Spinal cord (tissue), 10 donors: ENCODE measurements around the gene TRUB2. TPM values are rescaled to one million over a fixed set of nuclear protein-coding genes. Genes with fewer than 3 reads are reported as not detected.

Experiments
- DNase-seq, 6 donors: peaks; one replicate each; pipeline versions ENCODE4 v3.0.0 to v3.0.0-alpha.2; 2013 to 2015; ENCODE audit warnings: low spot score in 6 of 6, low read depth in 4 of 6
- H3K27ac ChIP-seq: one replicate; pipeline ENCODE4 v1.5.1; 2013; ENCODE audit warnings: low read depth, low read length, control low read depth
- H3K27me3 ChIP-seq: one replicate; pipeline ENCODE4 v1.6.1; 2013; ENCODE audit warnings: low read length; ENCODE audit not compliant: control insufficient read depth, insufficient read depth
- H3K36me3 ChIP-seq: one replicate; pipeline ENCODE4 v1.6.1; 2013; ENCODE audit warnings: low read length; ENCODE audit not compliant: control insufficient read depth, insufficient read depth
- H3K4me1 ChIP-seq: one replicate; pipeline ENCODE4 v1.6.1; 2013; ENCODE audit warnings: low read length; ENCODE audit not compliant: control insufficient read depth, insufficient read depth
- H3K4me3 ChIP-seq: one replicate; pipeline ENCODE4 v1.5.1; 2013; ENCODE audit warnings: low read depth, low read length, control low read depth
- H3K9me3 ChIP-seq: one replicate; pipeline ENCODE4 v1.6.1; 2013; ENCODE audit warnings: low read length; ENCODE audit not compliant: control insufficient read depth, insufficient read depth
- WGBS: methylation state at CpG from one replicate; pipeline ENCODE4 v1.1.5; 2013; ENCODE audit warnings: missing lambda C conversion rate; ENCODE audit not compliant: insufficient coverage; 5-methylcytosine and 5-hydroxymethylcytosine counted together
- polyA plus RNA-seq, 2 donors: library from polyadenylated mRNA; unstranded; fragments of 120-200 nt; gene quantifications; one replicate each; pipeline ENCODE4 v1.2.1, GENCODE V29; 2013; ENCODE audit not compliant: insufficient read length in 2 of 2
- total RNA-seq, 2 donors: library from RNA; depleted of rRNA in 1 of 2; stranded (reverse); fragments of 120-200 nt in 1 of 2; fragments of >200 nt in 1 of 2; gene quantifications; one replicate each; pipeline versions ENCODE4 v1.2.3 to v1.2.4, GENCODE V29; 2013 to 2014
- donor health status: healthy.

TRUB2 gene
- total and polyA plus RNA-seq, 4 donors = 20.5 to 46.3 (median 39.7) TPM

DNA sequence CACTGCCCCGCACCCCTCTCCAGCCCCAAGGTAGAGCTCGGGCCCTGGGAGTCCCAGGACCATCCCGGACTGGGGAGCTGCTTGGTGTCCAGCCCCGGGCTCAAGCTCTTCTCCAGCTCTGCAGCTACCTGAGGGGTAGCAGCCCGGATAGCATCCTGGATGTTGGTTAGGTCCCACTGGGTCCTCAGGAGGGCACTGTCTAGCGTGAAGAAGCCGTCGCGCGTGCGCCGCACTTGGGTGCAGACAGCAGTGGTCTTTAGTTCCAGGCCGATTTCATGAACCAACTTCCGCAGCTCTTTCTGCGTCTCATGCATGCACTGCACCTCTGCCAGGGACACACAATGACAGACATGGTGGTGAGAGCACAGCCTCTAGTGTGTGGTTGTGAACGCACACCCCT lies 12.7 kb downstream of the TRUB2 start:
- no peak overlapping the region for H3K4me3 ChIP-seq
- peaks cover 10% of the 10 kb centered on the region for H3K4me1 ChIP-seq
- DNase-seq = no peak
- no peaks in the 10 kb centered on the region for H3K27me3 ChIP-seq
- 95% methylated on average over 16 of the region's 16 CpGs for WGBS
- H3K9me3 ChIP-seq = no peaks in the 10 kb centered on the region
- no peak overlapping the region for H3K27ac ChIP-seq
- peaks cover 74% of the 10 kb centered on the region for H3K36me3 ChIP-seq

DNA sequence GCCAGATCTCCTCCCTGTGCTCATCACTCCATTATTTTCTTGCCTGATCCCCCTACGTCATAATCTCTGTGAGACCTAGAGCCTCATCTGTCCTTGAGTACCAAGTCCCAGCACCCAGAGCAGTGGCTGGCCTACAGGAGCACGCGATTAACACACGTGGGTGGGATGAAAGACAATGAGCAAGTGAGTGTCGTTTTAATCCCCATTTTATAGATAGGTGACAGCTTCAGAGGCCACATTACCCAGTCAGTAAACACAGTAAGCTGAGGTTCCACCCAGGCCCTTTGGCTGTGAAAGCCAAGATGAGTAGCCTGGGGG lies 17.3 kb downstream of the TRUB2 start:
- Histone ChIP-seq H3K4me3 (no peak overlapping the region), H3K27ac (no peak overlapping the region), H3K9me3 (no peaks in the 10 kb centered on the region), H3K4me1 (no peaks in the 10 kb centered on the region), H3K36me3 (peaks cover 40% of the 10 kb centered on the region), H3K27me3 (no peaks in the 10 kb centered on the region)
- DNase-seq = no peak
- no CpG with 5 or more reads among the region's 5 CpGs for WGBS

DNA sequence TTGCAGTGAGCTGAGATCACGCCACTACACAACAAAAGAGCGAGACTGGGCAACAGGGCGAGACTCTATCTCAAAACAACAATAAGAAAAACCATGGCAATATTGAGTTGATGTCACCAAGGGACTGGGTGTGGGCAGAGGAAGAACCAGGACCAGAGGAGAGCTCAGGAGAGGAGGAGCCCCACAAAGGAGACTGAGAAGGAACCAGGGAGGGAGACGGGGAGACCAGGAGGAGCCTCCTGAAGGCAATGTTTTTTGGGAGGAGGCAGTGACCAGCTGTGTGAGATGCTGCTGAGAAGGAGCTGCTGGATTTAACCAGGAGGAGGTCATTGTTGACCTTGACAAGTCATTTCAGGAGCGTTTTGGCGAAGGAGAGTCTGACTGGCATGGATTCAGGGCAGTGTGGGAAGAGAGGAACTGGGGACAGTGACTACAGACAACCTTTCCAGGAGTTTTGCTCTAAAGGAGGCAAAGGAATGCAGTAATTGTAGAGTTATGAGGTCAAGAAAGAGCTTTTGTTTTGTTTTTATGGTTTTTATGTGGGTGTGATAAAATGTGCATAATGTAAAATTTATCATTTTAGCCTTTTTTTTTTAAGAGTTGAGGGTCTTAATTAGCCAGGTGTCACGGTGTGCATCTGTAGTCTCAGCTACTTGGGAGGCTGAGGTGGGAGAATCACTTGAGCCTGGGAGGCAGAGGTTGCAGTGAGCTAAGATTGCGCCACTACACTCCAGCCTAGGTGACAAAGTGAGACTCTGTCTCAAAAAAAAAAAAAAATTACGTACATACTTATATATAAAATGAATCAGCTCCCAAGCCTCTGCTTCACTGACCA lies 17.9 kb downstream of the TRUB2 start:
- H3K36me3 ChIP-seq = peaks cover 34% of the 10 kb centered on the region
- H3K9me3 ChIP-seq = no peaks in the 10 kb centered on the region
- no peak for DNase-seq
- no peak overlapping the region for H3K27ac ChIP-seq
- no peaks in the 10 kb centered on the region for H3K27me3 ChIP-seq
- H3K4me3 ChIP-seq = no peak overlapping the region
- 82% methylated on average over 4 of the region's 9 CpGs for WGBS
- H3K4me1 ChIP-seq = no peaks in the 10 kb centered on the region

DNA sequence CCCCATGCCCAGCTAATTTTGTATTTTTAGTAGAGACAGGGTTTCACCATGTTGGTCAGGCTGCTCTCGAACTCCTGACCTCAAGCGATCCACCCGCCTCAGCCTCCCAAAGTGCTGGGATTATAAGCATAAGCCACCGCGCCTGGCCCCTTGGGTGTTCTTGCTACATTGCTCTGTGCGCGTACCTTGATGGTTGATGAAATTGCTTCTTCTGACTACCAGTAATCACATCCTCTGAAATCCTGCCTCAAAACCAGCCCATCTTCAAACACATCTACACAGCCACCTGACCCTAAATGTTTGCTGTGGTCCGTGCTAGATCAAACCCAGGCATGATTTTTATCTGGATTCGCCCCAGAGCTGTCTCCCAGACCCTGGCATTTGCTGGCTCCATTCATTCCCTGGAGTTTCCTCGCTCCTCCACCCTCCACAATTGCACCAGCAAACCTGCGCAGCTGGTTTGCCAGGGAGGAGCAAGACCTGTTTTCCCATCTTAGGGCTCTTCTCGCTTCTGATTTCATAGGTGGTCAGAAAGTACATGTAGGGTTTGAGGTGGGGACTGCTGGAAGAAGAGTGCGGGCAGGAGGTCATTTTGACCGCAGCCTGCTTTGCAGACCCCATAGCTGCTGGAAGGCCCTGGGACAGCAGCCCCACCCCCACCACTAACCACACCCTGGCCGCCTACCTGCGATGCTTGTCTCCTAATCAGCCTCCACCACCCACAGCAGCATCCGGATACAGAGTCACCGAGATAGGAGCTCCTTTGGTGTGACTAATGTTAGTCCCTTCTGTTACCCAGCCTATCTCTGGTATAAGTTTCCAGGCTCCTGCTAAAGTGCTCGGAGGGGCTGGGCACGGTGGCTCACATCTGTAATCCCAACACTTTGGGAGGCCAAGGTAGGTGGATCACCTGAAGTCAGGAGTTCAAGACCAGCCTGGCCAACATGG lies 23.4 kb downstream of the TRUB2 start:
- WGBS = 87% methylated on average over 10 of the region's 20 CpGs
- Histone ChIP-seq H3K9me3 (no peaks in the 10 kb centered on the region), H3K27me3 (no peaks in the 10 kb centered on the region), H3K4me1 (peaks cover 5% of the 10 kb centered on the region), H3K27ac (no peak overlapping the region), H3K36me3 (peaks cover under 1% of the 10 kb centered on the region), H3K4me3 (no peak overlapping the region)
- no peak for DNase-seq

DNA sequence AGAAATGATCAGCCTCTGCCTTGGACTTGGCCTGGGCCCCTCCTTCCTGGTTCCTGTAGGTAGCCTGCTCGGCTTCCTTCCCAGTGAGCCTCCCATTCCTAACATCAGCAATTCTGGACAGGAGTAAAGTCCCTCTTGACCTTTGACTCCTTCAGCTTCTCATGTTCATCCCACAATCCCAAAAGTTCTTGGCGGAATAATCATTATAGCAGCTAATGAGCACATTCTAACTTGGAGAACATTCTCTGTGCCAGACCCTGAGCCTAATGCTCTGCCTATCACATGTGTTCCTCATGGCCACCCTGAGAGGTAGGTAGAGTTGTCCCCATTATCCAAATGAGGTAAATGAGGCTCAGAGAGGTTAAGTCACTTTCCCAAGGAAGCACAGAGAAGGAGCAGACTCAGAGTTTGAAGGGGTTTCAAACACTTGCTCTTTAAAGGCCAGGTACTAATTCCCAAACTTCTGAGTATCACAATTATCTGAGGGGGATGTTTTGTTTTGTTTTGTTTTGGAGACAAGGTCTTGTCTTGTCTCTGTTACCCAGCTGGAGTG lies 24.9 kb downstream of the TRUB2 start:
- H3K4me1 ChIP-seq = peaks cover 5% of the 10 kb centered on the region
- peaks cover 4% of the 10 kb centered on the region for H3K36me3 ChIP-seq
- H3K4me3 ChIP-seq = no peak overlapping the region
- DNase-seq = no peak
- H3K27ac ChIP-seq = no peak overlapping the region
- no peaks in the 10 kb centered on the region for H3K9me3 ChIP-seq
- H3K27me3 ChIP-seq = no peaks in the 10 kb centered on the region
- WGBS = 93% methylated on average over 2 of the region's 2 CpGs

DNA sequence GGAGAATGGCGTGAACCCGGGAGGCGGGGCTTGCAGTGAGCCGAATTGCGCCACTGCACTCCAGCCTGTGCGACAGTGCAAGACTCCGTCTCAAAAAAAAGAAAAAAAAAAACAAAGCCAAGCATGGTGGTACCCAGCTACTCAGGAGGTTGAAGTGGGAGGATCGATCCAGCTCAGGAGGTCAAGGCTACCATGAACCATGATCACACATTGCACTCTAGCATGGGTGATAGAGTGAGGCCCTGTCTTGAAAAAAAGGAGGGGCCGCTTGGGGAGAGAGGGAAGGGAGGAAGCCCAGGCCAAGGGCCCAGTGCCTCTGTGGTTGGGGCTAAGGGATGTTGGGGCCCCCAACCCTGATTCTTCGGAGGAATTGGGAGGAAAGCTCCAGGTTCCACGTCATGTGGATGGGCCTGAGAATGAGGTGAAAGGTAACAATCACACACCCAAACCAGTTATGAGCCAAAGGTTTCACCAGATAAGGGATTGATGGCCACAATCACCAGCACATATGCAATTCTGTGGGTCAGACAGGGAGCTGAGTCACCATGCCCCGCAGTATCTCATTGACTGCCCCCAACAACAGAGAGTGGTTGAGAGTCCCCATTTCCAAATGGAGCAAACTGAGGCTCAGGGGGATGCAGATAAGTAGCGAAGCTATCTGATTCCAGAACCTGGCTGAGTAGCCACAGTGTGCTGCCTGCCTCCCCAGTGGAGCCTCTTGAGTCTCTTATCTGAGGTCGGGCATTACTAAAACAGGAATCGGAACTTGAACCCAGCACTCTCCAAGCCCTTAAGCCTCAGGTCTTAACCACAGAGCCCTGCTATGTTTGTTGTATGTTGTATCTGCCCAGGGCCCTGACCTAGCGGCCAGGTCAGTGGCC lies 25.7 kb downstream of the TRUB2 start:
- Histone ChIP-seq H3K27ac (no peak overlapping the region), H3K9me3 (no peaks in the 10 kb centered on the region), H3K27me3 (no peaks in the 10 kb centered on the region), H3K4me1 (peaks cover 5% of the 10 kb centered on the region), H3K36me3 (peaks cover 4% of the 10 kb centered on the region), H3K4me3 (no peak overlapping the region)
- over 99% methylated on average over 10 of the region's 16 CpGs for WGBS
- DNase-seq = no peak

DNA sequence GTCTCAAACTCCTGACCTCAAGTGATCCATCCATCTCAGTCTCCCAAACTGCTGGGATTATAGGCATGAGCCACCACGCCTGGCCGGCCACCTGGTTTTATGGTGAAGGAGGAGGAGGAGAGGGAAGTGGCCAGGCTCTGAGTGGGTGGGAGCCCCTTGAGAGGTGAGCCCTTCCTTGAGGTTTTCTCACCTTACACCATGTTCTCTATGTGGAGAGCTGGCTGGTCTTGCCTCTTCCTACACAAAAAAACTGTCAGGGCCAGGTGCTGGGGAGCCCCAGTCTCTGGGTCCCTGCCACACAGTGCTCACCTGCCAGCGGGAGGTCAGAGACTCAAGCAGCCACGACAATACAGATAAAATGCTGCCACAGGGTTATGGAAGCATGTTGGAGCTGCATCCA lies 28.1 kb downstream of the TRUB2 start:
- Histone ChIP-seq H3K27ac (no peak overlapping the region), H3K27me3 (no peaks in the 10 kb centered on the region), H3K36me3 (peaks cover 5% of the 10 kb centered on the region), H3K4me3 (no peak overlapping the region), H3K9me3 (no peaks in the 10 kb centered on the region), H3K4me1 (peaks cover 5% of the 10 kb centered on the region)
- DNase-seq = no peak
- WGBS = 89% methylated on average over 2 of the region's 4 CpGs

DNA sequence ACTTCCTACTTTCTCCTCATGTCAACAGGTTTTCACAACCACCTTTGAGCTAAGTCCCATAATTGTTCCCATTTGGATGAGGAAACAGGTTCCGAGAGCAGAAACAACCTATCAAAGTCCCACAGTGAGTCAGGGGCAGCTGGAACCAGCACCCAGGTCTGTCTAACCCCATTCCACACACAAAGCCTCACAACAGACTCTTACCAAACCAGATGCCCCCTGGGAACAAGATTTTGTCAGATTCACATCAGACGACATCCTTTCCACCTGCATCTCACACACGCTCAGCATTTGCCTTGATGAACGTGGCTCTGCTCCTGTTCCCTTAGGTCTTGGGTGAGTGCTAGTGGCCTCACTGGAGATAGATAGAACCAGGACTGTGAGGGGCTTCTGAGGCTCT lies 29.2 kb downstream of the TRUB2 start:
- Histone ChIP-seq H3K9me3 (no peaks in the 10 kb centered on the region), H3K36me3 (peaks cover 16% of the 10 kb centered on the region), H3K27ac (no peak overlapping the region), H3K4me1 (peaks cover 5% of the 10 kb centered on the region), H3K4me3 (no peak overlapping the region), H3K27me3 (no peaks in the 10 kb centered on the region)
- no peak for DNase-seq
- 100% methylated on average over 2 of the region's 4 CpGs for WGBS

DNA sequence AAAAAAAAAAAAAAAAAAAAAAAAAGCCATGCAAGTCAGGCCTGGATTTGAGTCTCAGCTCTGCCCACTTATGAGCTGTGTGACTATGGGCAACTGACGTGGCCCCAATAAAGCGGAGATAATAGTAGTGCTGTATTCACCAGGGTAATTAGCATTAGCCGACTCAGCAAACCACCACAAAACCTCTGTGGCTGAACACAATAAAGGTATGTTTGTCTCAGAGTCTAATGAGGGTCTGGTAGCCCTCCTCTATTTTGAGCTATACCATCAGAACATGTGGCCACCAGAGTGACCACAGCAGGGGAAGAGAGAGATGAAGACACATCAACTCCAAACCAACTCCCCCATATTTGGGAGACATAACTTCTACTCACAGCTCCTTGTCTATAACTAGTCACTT lies 30.2 kb downstream of the TRUB2 start:
- H3K27ac ChIP-seq = no peak overlapping the region
- no CpG with 5 or more reads among the region's 3 CpGs for WGBS

More for the DNA sequence above, 30.2 kb downstream of the TRUB2 start:
- peaks cover 5% of the 10 kb centered on the region for H3K4me1 ChIP-seq
- peaks cover 20% of the 10 kb centered on the region for H3K36me3 ChIP-seq
- DNase-seq = no peak
- no peak overlapping the region for H3K4me3 ChIP-seq
- H3K27me3 ChIP-seq = no peaks in the 10 kb centered on the region
- no peaks in the 10 kb centered on the region for H3K9me3 ChIP-seq
